GM12892 (cell line): ENCODE results near the gene FBXW5.

Experiments
- POLR2A ChIP-seq: IDR thresholded peaks from 2 replicates; pipeline ENCODE4 v1.6.1; 2011; ENCODE audit warnings: low read depth, low read length, control low read depth
- POLR2AphosphoS5 ChIP-seq: IDR thresholded peaks from 2 replicates; pipeline ENCODE4 v1.6.1; 2011; ENCODE audit warnings: low read depth, low read length, control low read depth
- TAF1 ChIP-seq: IDR thresholded peaks from 2 replicates; pipeline ENCODE4 v1.6.1; 2011; ENCODE audit warnings: low read depth, mild to moderate bottlenecking, control low read depth, low read length, borderline replicate concordance

DNA sequence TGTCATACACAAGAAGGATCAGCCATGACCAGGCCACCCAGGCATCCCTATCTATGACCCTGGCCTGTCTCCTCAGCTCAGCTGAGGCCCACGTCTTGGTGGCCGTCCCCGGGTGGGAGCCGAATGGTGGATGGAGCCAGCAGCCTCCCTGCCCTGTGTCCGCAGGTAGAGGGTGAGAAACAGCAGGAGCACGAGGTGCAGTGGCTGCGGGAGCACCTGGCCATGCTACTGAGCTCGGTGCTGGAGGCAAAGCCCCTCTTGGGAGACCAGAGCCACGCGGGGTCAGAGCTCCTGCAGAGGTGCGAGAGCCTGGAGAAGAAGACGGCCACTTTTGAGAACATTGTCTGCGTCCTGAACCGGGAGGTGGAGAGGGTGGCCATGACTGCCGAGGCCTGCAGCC, 24.5 kb downstream of the FBXW5 start:
- TF ChIP-seq POLR2A (no peak), POLR2AphosphoS5 (no peak), TAF1 (no peak)
